A549 treated with DMSO at 1 μM for 4 hours (cell line): ENCODE measurements around the gene MEAF6. TPM values are rescaled to one million over a fixed set of nuclear protein-coding genes. Genes with fewer than 3 reads are reported as not detected.

Experiments
- total RNA-seq: library from RNA; stranded (reverse); fragments of 200-300 nt; extraction: Qiagen RNA extraction; gene quantifications from 5 replicates; pipeline ENCODE4 v1.2.3, GENCODE V29; 2022; ENCODE audit warnings: low read depth

Gene MEAF6
- 29.4 to 37.3 TPM (median 36.9 TPM) in 5 replicates for total RNA-seq

GRCh38 chr1:37514350-37515184 lies at the start of gene MEAF6:
TSS of gene MEAF6 (minus strand) at chr1:37514766. CDS start at chr1:37514746, 20 bp downstream.

GRCh38 chr1:37556712-37557196 lies 42.2 kb upstream of the MEAF6 start, which contains the start of gene DNALI1:
TSS of gene DNALI1 (plus strand) at chr1:37556940. CDS start at chr1:37556995, 55 bp downstream.

GRCh38 chr1:37553927-37554808 lies 39.6 kb upstream of the MEAF6 start, which contains the start of gene SNIP1:
TSS of gene SNIP1 (minus strand) at chr1:37554293. CDS start at chr1:37554229, 64 bp downstream.

GRCh38 chr1:37474046-37474696 lies 40.4 kb downstream of the MEAF6 start, which contains the start of gene ZC3H12A:
TSS of gene ZC3H12A (plus strand) at chr1:37474580. CDS start at chr1:37475497, 917 bp downstream.

Other genes starting within 250 kb of the MEAF6 start
- gene ZC3H12A, start 40.2 kb downstream of the MEAF6 start, total RNA-seq: 16.0 to 18.4 TPM (median 17.8 TPM) in 5 replicates
- 8.3 to 12.7 TPM (median 11.8 TPM) in 5 replicates for gene SNIP1, start 39.5 kb upstream of the MEAF6 start, total RNA-seq
- 0.02 to 0.43 TPM (median 0.05 TPM) in 3 of 5 replicates, not detected in the others for gene DNALI1, start 42.2 kb upstream of the MEAF6 start, total RNA-seq
- 50.1 to 63.8 TPM (median 55.8 TPM) in 5 replicates for gene GNL2, start 81.2 kb upstream of the MEAF6 start, total RNA-seq
- 0.08 to 0.21 TPM (median 0.09 TPM) in 5 replicates for gene RSPO1, start 120.1 kb upstream of the MEAF6 start, total RNA-seq
- gene CDCA8, start 177.8 kb upstream of the MEAF6 start, total RNA-seq: 47.5 to 51.4 TPM (median 48.9 TPM) in 5 replicates